Measurements from ENCODE around the gene ACP5.
"Not testable (repeated sequence)": the region's sequence is repeated elsewhere in the genome, so short reads cannot be mapped to it uniquely, and the experiment has no call there.

The ACP5 gene

DNA sequence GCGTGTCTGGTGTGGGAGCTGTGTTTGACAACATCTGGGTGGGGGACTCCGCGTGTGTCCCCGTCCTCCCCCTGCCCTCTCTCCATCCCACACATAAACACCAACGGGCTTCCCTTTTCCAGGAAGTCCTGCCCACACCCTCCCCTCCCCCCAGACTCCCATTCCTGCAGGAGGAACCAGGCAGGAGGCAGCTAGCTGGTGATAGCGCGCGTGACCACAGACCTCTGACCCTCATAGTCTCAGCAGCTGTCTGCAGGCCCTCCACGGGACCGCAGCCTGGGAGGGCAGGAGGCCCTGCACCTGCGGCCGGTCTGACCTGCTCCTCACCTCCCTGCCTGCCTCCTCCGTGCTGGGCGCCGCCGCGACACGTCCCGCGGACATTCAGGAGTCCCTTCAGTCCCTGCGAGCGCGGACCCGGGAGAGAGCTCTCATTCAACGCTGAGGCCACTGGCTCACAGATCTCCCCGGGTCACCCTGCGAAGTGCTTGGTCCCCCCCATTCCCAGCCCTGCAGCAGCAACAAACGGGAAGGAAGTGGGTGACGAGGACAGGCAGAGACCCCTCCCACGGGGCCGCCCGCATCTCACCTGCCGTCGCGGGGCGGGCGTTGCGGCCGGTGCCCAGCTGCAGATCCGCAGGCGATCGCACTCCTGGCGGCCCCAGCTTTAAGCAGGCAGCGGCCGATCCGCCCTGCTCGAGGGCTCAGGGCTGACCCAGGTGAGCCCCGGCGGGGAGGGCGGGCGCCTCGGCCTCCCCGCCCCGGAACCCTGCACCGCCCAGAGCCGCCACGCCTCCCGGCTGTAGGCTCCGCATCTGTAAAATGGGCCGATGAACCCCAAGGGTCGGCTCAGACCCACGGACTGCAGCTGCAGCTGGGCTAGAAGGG lies 1.1 kb upstream of the ACP5 start:
- DNase-seq, result peak; percentile 45

DNA sequence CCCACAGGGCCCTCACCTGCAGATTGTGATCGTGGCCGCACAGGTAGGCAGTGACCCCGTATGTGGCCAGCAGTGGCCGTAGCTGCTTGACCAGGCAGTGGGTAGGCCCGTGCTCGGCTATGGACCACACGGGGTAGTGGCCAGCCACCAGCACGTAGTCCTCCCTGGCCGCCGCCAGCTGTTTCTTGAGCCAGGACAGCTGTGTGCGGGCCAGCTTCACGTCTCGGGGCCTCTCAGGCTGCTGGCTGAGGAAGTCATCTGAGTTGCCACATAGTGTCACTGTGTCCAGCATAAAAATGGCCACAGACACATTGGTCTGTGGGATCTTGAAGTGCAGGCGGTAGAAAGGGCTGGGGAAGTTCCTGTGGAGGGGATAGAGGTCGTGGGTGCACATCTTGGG lies 1.2 kb downstream of the ACP5 start:
- DNase-seq, result no peak

DNA sequence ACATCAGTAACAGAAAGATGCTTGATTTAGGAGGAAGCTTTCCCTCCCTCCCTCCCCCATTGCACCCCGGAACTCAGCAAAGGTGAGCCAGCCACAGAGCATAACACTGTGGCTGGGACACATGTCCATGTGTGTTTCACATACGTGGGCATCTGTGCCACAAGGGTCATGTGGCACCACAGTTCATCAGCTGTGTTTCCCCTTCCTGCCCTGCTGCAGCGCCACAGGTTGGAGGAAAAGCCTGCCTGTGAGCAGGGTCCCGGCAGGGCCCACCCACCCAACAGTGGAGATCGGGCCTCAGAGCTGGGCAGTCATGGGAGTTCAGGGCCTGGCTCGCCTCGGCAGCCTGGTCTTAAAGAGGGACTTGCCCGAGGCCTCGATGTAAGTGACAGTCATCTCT lies 2.8 kb downstream of the ACP5 start:
- no peak for DNase-seq

DNA sequence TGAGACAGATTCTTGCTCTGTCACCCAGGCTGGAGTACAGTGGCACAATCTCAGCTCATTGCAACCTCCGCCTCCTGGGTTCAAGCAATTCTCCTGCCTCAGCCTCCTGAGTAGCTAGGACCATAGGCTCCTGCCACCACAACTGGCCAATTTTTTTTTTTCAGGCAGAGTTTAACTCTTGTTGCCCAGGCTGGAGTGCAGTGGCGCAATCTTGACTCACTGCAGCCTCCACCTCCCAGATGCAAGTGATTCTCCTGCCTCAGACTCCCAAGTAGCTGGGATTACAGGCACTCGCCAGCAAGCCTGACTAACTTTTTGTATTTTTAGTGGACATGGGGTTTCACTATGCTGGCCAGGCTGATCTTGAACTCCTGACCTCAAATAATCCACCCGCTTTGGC lies 3.7 kb downstream of the ACP5 start:
- not testable (repeated sequence) for DNase-seq

DNA sequence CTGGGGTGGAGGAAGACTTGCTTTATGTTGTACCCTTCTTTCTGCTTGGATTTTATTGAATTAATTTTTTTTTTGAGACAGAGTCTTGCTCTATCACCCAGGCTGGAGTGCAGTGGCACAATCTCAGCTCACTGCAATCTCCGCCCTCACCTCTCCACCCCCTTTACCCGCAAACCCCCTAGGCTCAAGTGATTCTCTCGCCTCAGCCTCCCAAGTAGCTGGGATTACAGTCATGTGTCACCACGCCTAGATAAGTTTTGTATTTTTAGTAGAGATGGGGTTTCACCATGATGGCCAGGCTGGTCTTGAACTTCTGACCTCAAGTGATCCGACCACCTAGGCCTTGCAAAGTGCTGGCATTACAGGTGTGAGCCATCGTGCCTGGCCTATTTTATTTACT lies 4.1 kb downstream of the ACP5 start:
- not testable (repeated sequence) for DNase-seq

DNA sequence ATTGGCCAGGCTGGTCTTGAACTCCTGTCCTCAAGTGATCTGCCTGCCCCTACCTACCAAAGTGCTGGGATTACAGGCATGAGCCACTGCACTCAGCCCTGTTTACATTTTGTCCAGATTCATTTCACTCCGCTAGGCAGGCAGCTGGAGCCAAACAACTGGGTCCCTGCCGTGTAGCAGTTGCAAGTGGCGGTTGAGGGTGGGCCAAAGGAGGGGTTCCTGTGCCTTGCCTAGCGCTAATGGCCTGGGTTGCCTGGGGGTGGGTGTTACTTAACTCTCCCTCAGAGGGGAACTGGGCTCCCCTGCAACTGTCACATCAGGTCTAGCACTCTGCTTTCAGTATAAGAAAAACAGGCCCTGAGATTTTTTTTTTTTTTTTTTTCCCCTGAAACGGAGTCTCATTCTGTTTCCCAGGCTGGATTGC lies 7.4 kb downstream of the ACP5 start:
- DNase-seq, result no peak

DNA sequence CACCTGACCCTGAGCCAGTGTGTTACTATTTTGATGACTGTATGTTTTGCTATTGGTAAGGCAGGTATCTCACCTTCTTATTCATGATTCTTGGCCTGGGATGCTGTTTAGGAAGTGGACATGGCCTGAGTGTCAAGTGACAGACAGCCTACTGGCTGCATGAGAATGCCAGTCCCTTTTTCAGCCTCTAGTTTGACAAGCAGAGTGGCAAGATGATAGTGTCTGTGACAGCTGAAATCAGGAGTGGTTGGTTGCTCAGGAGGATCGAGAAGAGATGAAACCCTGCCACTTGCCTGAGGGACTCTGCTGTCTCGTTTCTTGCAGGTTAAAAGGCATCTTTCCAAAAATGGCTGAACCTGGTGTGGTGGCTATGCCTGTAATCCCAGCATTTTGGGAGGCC lies 11.3 kb downstream of the ACP5 start:
- DNase-seq, result no peak

DNA sequence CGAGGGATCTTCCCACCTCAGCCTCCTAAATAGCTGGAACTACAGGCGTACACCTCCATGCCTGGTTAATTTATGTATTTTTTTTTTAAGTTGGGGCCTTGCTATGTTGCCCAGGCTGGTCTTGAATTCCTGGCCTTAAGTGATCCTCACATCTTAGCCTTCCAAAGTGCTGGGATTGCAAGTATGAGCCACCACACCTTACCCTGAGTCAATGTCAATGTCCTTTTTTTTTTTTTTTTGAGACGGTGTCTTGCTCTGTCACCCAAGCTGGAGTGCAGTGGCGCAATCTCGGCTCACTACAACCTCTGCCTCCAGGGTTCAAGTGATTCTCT lies 11.8 kb downstream of the ACP5 start:
- not testable (repeated sequence) for DNase-seq

DNA sequence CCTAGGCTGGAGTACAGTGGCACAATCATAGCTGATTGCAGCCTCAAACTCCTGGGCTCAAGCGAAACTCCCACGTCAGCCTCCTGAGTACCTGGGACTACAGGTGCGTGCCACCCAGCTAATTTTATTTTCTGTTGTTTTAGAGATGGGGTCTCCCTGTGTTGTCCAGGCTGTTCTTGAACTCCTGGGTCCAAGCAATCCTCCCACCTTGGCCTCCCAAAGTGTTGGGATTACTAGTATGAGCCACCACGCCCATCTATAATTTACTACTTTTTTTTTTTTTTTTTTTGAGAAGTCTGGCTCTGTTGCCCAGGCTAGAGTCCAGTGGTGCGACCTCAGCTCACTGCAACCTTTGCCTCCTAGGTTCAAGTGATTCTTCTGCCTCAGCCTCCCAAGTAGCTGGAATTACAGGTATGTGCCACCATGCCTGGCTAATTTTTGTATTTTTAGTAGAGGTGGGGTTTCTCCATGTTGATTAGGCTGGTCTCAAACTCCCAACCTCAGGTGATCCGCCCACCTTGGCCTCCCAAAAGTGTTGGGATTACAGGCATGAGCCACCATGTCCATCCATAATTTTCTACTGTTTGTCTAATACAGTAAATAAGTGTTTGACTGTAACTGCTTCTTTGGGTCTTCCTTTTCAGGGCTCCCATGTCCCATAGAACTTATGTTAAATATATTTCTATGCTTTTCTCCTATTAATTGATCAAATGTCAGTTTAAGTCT lies 13.2 kb downstream of the ACP5 start:
- DNase-seq, result not testable (repeated sequence)

DNA sequence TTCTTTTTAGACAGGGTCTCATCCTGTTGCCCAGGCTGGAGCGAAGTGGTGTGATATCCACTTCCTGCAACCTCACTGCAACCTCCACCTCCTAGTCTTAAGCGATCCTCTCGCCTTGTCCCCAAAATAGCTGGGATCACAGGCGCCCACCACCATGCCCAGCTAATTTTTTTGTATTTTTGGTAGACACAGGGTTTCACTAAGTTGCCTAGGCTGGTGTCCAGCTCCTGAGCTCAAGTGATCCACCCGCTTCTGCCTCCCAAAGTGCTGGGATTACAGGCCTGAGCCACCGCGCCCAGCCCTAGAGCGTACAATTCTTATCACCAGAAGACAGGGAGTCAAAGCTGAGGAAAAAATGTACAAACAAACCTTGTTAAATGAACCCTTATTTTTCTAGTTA lies 13.9 kb downstream of the ACP5 start:
- DNase-seq, result no peak

DNA sequence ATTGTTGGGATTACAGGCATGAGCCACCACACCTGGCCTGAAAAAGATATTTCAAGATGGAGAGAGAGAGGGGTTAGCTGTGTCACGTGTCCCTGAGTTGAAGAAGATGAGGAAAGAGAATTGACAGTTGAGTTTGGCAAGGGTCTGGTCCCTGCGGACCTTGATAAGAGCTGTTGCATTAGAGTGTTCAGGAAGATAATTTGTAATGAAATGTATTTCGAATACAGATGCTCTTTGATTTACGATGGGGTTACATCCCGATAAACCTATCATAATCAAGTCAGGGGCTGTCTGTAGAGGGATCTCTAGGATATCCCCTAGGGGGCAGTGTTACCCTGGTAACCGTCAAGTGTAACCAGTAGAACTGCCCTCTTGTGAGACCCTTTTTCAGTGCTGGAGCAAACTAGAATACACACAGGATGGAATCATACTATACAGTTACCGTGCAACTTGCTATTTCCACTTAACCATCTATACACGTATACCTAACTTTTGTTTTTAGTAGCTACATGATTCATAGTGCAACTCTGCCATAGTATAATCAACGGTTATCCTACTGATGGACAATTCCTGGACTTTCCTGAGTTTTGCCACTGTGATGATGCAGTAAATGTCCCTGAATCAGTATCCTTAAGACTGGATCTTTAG lies 16.9 kb downstream of the ACP5 start:
- peak; percentile 84 for DNase-seq

DNA sequence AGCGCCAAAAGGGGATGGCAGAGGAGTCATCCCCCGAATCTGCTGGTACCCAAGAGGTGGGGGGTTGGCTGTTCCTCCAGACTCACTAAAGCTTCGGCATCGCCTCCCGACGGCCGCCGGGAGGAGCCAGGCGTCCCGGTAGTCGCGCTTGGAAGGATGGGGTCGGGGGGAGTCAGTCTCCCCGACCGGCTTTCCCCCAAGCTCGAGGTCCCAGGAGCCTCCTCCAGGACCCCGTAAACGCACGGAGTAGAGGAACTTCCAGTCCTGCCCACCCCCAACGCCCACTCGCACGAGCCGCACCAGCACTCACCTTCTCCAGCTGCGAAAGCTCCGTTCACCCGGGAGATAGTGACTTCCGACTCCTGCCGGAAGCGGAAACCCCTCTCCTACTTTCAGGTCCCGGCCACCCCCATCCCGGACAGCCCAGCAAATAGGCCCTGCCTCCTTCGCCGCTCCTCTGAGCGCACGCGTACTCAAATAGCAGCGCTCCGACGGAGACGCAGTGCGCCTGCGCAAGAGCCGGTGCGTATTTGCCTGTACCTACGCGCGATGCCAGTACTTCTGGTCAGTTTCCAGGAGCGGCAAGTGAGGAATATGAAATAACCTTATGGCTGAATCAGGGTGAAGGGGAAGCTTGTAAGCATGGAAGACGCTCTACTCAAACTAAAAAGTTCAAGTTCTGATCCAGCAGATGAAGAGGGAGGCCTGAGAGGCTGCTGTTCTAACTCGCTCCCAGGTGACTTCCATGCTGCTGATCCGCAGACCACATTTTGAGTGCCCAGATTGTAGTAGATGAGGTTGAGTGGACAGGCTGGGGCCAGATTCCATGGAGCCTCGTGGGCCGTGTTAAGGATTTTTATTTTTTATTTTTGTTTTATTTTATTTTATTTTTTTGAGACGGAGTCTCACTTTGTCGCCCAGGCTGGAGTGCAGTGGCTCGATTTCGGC lies 18.3 kb downstream of the ACP5 start, which contains the start of gene ELOF1:
Gene ELOF1 (minus strand): TSS at position 350 of the 948 bp plus-strand sequence. CDS start 4,883 bp downstream, outside the sequence.
- DNase-seq, result peak; percentile 97

DNA sequence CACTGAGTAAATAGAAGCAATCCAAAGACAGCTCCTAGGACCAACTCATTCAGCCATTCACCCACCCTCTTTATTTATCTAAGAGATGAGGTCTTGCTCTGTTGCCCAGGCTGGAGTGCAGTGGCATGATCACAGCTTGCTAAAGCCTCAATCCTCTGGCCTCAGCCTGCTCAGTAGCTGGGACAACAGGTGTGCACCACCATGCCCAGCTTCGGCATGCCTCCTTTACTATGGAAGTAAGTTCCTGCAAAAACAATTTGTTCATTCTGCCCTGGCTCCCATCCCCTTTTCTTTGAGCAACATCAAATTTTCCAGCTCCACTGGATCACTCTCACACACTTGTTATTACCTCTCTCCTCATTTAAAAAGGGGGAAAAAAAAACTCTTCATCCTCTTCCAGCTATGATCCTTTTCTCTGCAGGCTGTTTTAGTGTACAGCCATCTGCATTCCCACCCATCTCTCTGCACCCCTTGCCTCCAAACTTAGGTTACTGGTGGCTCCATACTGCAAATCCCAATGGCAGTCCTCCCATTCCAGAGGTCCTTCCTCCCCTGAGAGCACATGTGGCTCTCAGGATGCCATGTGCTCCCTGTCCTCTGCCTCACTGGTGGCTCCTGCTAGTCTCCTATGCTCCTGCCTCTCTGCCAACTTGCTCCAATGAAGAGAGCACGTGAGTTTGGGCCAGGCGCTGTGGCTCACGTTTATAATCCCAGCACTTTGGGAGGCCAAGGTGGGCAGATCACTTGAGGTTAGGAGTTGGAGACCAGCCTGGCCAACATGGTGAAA lies 20.6 kb downstream of the ACP5 start:
- DNase-seq, result no peak

DNA sequence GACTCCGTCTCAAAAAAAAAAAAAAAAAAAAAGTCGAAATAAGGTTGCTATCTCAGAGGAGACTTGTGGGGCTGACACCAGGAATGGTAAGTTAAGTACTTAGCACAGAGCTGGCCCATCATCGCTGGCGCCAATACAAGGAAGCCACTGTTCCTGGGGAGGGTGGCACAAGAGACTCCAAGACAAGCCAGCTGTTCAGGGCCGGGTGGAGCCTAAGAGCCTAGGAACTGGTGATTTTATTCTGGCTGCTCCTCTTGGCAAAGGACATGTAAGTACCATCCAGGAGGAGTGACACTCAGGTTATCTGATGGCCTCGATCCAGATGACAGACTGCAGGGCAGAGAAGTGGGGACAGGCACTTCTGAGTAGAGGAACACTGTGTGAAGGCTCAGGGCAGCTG lies 22.2 kb downstream of the ACP5 start:
- no peak for DNase-seq

DNA sequence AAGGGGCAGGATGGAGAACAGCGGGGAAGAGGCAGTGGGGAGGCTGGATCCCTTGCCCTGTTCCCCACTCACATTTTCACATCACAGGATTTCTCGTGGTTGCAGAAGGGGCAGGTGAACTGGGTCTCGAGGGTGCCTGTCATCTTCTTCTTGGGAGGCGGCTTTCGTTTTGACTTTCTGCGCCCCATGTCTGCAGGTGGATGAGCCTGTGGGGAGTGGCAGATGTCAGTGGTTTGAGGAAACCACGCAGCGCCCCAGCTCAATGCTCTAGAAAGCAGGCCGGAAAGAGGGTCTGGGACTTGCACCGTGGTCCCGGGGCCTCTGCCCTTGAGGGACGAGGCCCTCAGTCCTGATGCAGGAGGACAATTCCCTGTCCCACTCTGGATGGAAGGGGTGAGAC lies 23.3 kb downstream of the ACP5 start:
- no peak for DNase-seq

DNA sequence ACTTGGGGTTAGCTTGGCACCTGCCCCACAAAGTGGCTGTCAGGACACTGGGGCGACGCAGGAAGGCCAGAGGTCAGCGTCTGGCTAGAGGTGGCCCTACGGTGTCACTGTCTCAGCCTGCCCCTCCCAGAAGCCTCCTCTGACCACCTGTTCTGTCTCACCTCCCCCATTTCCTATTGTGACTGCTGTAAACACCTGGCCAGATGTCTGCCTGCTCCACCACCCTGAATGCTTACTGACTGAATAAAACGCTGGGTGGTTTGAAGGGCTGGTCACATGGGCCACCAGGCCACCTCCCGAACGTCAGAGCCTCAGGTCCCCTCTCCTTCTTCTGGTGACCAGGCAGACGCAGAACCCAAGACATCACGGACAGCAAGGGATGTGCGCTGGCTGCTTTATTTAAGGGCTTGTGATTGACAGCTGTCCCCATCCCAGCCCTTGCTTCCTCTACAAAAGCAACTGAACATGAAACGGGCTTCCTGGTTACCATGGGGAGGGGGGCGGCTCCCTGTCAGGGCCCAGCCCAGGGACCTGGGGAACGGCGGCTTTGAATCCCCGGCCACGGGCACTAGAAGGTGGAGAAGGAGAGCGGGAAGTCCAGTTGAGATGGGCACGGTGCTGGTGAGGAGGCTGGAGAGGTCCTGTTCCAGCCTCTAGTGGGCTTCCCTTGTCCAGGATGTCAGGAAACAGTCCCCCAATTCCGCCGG lies 24.6 kb downstream of the ACP5 start:
- no peak for DNase-seq

DNA sequence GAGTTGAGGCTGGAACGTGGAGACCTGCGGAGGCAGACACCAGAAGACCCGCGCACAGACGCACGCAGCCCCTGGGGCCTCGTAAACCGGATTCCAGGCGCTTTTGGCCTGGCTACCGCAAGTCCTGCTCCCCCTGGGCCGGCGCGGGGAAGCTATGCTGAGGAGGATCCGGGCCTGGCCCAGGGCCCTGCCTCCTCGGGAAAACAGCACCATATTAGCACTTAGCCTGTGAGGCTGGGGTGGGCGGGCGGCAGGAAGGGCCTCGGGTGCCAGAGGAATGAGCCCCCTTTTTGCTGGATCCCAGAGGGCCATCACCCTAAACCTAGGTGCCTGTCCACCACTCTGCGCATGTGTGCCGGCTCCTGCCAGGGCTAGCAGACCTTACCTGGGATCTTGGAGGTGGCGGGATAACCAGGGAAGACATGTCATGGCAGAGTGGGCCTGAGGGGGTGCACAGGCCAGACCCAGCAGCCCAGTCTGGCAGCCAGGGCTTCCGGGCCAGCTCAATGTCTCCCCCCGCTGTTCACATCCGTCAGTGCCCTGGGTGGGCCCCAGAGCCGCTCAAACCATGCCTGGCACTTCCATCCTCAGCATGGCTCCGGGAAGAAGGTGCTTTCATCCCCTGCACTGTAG lies 25.7 kb downstream of the ACP5 start:
- no peak for DNase-seq

DNA sequence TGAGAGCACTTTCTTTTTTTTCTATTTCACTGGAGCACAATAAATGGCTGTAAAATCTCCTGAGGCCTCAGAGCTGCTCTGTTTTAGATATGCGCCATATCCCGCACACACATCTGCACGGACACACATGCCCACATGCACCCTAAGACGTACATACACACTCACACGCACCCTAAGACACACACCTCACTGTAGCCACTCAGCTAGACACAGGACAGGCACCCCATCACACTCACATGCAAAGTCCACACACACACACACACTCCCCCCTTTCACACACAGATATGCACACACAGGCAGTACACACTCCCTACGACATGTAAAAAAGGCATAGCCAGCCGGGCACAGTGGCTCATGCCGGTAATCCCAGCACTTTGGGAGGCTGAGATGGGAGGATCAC lies 27.2 kb downstream of the ACP5 start:
- no peak for DNase-seq

DNA sequence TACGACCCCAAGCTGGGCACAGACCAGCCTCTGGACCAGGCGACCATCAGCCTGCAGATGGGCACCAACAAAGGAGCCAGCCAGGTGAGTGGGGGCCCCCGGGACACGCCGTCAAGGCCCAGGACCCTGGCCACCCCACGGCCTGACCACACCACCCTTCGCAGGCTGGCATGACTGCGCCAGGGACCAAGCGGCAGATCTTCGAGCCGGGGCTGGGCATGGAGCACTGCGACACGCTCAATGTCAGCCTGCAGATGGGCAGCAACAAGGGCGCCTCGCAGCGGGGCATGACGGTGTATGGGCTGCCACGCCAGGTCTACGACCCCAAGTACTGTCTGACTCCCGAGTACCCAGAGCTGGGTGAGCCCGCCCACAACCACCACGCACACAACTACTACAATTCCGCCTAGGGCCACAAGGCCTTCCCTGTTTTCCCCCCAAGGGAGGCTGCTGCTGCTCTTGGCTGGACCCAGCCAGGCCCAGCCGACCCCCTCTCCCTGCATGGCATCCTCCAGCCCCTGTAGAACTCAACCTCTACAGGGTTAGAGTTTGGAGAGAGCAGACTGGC lies 28.0 kb downstream of the ACP5 start:
- DNase-seq, result no peak
